ENCODE data around the gene U2AF2. TPM values are rescaled to one million over a fixed set of nuclear protein-coding genes. Genes with fewer than 3 reads are reported as not detected.

Gene U2AF2
- total RNA-seq, 1 donor from 2014 or later = 273 TPM

DNA sequence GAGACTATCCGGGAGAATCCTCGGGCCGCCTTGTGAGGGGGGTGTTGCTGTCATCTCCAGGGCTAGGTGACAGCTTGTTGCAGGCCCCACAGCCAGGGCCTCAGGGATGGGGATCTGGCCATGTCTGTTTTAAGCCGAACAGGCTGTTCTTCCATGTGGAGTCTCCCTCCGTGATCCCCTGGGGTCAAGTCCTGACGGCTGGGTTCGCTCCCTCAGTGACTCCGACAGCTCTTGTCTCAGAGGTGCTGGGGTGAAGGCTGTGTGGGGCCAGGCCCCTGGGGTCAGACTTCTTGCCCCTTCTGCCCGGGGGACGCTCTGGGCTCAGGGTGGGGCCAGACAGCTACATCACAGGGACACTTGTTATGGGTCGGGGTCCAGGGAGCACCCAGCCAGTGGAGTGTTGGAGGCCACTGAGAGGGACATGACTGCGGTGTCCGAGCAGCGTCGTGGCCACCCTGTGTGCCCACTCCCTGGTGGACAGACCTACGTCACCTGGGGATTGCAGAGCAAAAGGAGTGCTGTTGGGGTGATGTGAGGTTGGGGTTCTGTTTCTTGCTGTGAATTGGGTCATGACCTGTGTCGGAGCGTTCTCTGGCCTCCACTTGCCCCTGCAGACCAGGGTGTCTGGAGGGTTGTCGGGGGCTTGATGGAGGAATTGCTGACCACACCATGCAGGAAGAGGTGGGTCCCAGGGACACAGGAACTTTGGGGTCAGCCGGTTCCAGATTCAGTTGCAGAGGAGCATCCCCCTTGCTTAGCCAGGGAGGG is 41.6 kb downstream of the U2AF2 start:
- ChIA-PET CTCF (no interaction called here), POLR2A (no interaction called here)
- DNase-seq (no peak), ATAC-seq (ENCODE audit: low read depth) (no peak)
- H3K36me3 Mint-ChIP-seq (ENCODE audit: low read depth) = peaks cover 64% of the 10 kb centered on the region
- no peak for TF ChIP-seq CTCF (IDR thresholded peaks at IDR 0.05)
- H3K9me3 Mint-ChIP-seq = no peaks in the 10 kb centered on the region
- no peak overlapping the region for H3K4me3 Mint-ChIP-seq
- intact Hi-C loops (cut with micrococcal nuclease) = no loop called here
- no peaks in the 10 kb centered on the region for H3K27me3 Mint-ChIP-seq
- H3K4me1 Mint-ChIP-seq = no peaks in the 10 kb centered on the region
- H3K27ac Mint-ChIP-seq = no peak overlapping the region

GRCh38 chr19:55697069-55697440 is 42.2 kb downstream of the U2AF2 start:
- ChIA-PET POLR2A (no interaction called here), CTCF (no interaction called here)
- H3K4me3 Mint-ChIP-seq = no peak overlapping the region
- DNase-seq (no peak), ATAC-seq (ENCODE audit: low read depth) (no peak)
- no peaks in the 10 kb centered on the region for H3K4me1 Mint-ChIP-seq
- no peaks in the 10 kb centered on the region for H3K9me3 Mint-ChIP-seq
- intact Hi-C loops (cut with micrococcal nuclease) = no loop called here
- TF ChIP-seq CTCF (IDR thresholded peaks at IDR 0.05) = no peak
- H3K27me3 Mint-ChIP-seq = no peaks in the 10 kb centered on the region
- H3K27ac Mint-ChIP-seq = no peak overlapping the region
- peaks cover 62% of the 10 kb centered on the region for H3K36me3 Mint-ChIP-seq (ENCODE audit: low read depth)

GRCh38 chr19:55697698-55698097 is 42.9 kb downstream of the U2AF2 start:
- no peaks in the 10 kb centered on the region for H3K4me1 Mint-ChIP-seq
- CTCF ChIA-PET = no interaction called here
- intact Hi-C loops (cut with micrococcal nuclease) = no loop called here
- POLR2A ChIA-PET = no interaction called here
- peaks cover 66% of the 10 kb centered on the region for H3K36me3 Mint-ChIP-seq (ENCODE audit: low read depth)
- no peaks in the 10 kb centered on the region for H3K9me3 Mint-ChIP-seq
- H3K27ac Mint-ChIP-seq = no peak overlapping the region
- DNase-seq = no peak
- ATAC-seq (ENCODE audit: low read depth) = no peak
- H3K4me3 Mint-ChIP-seq = no peak overlapping the region
- no peaks in the 10 kb centered on the region for H3K27me3 Mint-ChIP-seq
- no peak for TF ChIP-seq CTCF (IDR thresholded peaks at IDR 0.05)

- no peak for ATAC-seq (ENCODE audit: low read depth)
- H3K27me3 Mint-ChIP-seq = no peaks in the 10 kb centered on the region
- ChIA-PET CTCF (no interaction called here), POLR2A (no interaction called here)
- no peaks in the 10 kb centered on the region for H3K4me1 Mint-ChIP-seq
- H3K36me3 Mint-ChIP-seq (ENCODE audit: low read depth) = peaks cover 65% of the 10 kb centered on the region
- H3K9me3 Mint-ChIP-seq = no peaks in the 10 kb centered on the region
- DNase-seq = no peak
- intact Hi-C loops (cut with micrococcal nuclease) = no loop called here
- H3K27ac Mint-ChIP-seq = no peak overlapping the region
- no peak for TF ChIP-seq CTCF (IDR thresholded peaks at IDR 0.05)
- H3K4me3 Mint-ChIP-seq = no peak overlapping the region
These were observed 43.4 kb downstream of the U2AF2 start for GRCh38 chr19:55698256-55698655.

- H3K27ac Mint-ChIP-seq = no peak overlapping the region
- peaks cover 6% of the 10 kb centered on the region for H3K4me1 Mint-ChIP-seq
- DNase-seq (no peak), ATAC-seq (ENCODE audit: low read depth) (no peak)
- H3K4me3 Mint-ChIP-seq = no peak overlapping the region
- CTCF ChIA-PET = no interaction called here
- no peak for TF ChIP-seq CTCF (IDR thresholded peaks at IDR 0.05)
- POLR2A ChIA-PET = no interaction called here
- intact Hi-C loops (cut with micrococcal nuclease) = no loop called here
- H3K36me3 Mint-ChIP-seq (ENCODE audit: low read depth) = peaks cover 57% of the 10 kb centered on the region
- no peaks in the 10 kb centered on the region for H3K27me3 Mint-ChIP-seq
- no peaks in the 10 kb centered on the region for H3K9me3 Mint-ChIP-seq
These were observed 44.4 kb downstream of the U2AF2 start for GRCh38 chr19:55699221-55699620.

Measured in activated B cell treated with CpG ODN at 0.5 μM for 24 hours (primary cell).